ENCODE data around the gene PLAC9.
"Not testable (repeated sequence)": the region's sequence is repeated elsewhere in the genome, so short reads cannot be mapped to it uniquely, and the experiment has no call there.

PLAC9 gene

GRCh38 chr10:80132299-80133139 lies at the start of gene PLAC9:
Gene PLAC9 (plus strand): TSS chr10:80132730. CDS start chr10:80132763, 33 bp downstream.
- DNase-seq (ENCODE audit: low spot score): no peak

- no peak for DNase-seq (ENCODE audit: low spot score)
These were observed 42.4 kb upstream of the PLAC9 start for GRCh38 chr10:80090121-80090520.

DNA sequence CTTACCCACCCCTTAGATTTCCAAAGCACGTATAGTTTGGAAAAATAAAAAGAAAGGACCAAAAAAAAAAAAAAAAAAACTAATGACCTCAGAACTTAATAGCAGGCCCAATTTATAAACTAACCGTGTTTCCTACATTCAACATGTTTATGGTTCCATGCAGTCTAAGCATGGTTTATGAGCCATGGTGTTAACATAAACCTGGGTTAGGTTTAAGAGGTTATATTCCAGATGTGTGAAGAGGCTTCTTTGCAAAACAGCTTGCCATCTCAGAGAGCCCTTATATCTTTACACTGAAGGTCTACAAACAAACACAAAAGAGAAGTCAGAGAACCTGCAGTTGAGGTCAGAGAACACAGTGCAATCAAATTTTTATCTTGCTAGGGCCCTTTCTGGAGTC lies 38.3 kb upstream of the PLAC9 start:
- no peak for DNase-seq (ENCODE audit: low spot score)

- not testable (repeated sequence) for DNase-seq (ENCODE audit: low spot score)
These were observed 34.3 kb upstream of the PLAC9 start for GRCh38 chr10:80098272-80098671.

GRCh38 chr10:80099295-80099694 lies 33.2 kb upstream of the PLAC9 start:
- not testable (repeated sequence) for DNase-seq (ENCODE audit: low spot score)

DNA sequence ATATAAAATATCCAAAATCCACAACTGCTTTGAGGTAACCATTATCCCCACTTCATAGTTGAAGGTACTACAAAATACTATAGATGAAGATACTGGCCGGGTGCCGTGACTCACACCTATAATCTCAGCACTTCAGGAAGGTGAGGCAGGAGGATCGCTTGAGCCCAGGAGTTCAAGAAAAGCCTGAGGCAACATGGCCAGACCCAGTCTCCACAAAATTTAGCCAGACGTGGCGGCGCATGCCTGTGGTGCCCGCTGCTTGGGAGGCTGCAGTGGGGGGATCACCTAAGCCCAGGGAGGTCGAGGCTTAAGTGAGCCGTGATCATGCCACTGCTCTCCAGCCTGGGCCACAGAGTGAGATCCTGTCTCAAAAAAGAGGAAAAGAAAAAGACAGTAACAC lies 32.4 kb upstream of the PLAC9 start:
- no peak for DNase-seq (ENCODE audit: low spot score)

DNA sequence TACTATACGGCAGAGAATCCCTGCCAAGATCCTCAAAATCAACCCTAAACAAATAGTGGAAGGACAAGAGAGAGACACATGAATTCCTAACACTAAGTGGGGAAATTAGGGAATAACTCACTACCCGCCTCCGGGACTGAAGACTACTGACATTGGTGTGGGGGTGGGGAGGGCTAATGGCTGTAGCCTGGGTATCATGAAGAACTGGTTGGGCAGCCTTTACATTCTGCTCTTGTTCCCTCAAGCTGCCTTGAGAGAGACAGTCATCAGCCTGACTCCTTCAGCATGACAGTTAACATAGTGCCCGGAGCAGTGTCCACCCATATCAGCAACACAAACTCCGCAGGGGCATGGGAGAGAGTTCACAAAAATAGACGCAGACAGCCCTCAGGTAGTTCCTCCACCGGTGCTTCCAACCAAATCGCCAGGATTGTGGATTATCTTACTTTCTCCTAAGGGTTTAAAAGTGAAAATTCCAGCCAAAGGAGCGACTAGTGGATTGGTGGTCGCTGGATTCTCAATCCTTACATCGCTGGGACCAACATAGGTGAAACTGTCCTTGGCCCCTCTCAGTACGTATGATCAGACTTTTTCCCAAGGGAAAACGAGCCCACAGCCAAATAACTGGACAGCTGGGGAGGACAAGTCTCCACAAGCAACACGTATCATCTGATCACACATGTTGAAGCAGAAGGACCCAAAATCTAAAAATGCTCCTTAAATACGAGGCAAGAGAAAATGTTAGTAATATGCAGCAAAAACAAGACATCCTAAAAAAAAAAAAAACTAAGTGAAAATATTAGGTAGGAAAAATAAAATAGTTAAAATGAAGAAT lies 31.5 kb upstream of the PLAC9 start:
- no peak for DNase-seq (ENCODE audit: low spot score)

GRCh38 chr10:80104066-80104926 lies 28.2 kb upstream of the PLAC9 start:
- no peak for DNase-seq (ENCODE audit: low spot score)

GRCh38 chr10:80108576-80109239 lies 23.8 kb upstream of the PLAC9 start:
- no peak for DNase-seq (ENCODE audit: low spot score)

- no peak for DNase-seq (ENCODE audit: low spot score)
These were observed 21.5 kb upstream of the PLAC9 start for GRCh38 chr10:80110986-80111385.

DNA sequence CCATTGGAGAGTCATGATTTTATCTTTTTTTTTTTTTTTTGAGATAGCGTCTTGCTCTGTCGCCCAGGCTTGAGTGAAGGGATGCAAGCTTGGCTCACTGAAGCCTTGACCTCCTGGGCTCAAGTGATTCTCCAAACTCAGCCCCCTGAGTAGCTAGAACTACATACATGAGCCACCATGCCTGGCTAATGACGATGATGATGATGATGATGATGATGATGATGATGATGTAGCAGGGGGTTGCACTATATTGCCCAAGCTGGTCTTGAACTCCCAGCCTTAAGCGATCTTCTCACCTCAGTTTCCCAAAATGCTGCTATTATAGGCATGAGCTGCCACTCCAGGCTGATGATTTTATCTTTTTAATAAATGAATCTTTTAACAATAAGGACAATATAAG lies 13.9 kb upstream of the PLAC9 start:
- no peak for DNase-seq (ENCODE audit: low spot score)

GRCh38 chr10:80122110-80122710 lies 10.3 kb upstream of the PLAC9 start:
- DNase-seq (ENCODE audit: low spot score): no peak

DNA sequence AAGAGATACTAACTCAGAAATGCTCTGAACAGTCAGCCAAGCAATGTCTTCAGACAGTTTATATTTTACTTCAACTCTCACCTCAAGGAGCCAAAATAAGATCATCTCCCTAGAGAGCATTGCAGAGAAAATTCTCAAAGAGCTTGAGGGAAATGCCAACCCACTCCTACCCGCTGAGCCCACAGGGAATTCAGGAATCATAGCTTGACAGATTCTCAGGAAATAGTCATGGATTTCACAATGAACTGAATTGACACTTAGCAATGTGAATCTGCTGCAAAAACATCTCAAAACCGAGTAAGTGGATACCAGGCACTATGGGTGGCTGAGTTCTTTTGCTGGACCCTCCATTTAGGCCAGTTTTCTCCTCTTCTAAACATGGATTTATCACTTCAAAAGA lies 9.8 kb upstream of the PLAC9 start:
- no peak for DNase-seq (ENCODE audit: low spot score)

DNA sequence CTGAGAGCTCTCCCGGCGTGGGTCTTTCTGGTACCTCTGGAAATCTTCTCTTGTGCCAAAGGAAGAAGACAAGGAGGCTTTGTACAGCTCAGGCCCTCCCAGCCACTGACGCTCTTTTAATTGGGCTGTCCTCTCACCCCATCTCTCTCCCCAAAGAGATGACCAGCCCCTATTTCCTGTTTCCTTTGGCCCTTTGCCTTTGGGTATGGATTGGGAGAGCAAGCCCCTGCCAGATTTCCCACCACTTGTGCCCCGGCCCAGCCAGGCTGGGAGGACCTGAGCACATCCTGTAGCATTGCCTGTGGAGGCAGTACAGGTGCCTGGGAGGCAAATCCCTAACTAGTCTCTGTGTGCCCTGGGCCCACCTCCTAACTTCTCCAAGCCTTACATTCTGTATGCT lies 5.7 kb upstream of the PLAC9 start:
- no peak for DNase-seq (ENCODE audit: low spot score)

- no peak for DNase-seq (ENCODE audit: low spot score)
These were observed 1.0 kb upstream of the PLAC9 start for GRCh38 chr10:80131499-80131901.

- no peak for DNase-seq (ENCODE audit: low spot score)
These were observed 676 bp downstream of the PLAC9 start for GRCh38 chr10:80133206-80133605.

DNA sequence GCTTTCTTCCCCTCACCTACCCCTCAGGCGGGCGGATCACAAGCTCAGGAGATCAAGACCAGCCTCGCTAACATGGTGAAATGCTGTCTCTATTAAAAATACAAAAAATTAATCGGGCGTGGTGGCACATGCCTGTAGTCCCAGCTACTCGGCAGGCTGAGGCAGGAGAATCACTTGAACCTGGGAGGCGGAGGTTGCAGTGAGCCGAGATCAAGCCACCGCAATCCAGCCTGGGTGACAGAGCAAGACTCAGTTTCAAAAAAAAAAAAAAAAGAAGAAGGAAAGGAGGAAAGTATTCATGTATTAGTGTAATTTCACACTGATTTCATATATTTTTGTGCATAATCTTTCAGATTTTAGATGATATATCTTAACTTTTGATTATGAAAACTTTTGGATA lies 1.2 kb downstream of the PLAC9 start:
- DNase-seq (ENCODE audit: low spot score): not testable (repeated sequence)

- no peak for DNase-seq (ENCODE audit: low spot score)
These were observed 3.6 kb downstream of the PLAC9 start for GRCh38 chr10:80136134-80136571.

DNA sequence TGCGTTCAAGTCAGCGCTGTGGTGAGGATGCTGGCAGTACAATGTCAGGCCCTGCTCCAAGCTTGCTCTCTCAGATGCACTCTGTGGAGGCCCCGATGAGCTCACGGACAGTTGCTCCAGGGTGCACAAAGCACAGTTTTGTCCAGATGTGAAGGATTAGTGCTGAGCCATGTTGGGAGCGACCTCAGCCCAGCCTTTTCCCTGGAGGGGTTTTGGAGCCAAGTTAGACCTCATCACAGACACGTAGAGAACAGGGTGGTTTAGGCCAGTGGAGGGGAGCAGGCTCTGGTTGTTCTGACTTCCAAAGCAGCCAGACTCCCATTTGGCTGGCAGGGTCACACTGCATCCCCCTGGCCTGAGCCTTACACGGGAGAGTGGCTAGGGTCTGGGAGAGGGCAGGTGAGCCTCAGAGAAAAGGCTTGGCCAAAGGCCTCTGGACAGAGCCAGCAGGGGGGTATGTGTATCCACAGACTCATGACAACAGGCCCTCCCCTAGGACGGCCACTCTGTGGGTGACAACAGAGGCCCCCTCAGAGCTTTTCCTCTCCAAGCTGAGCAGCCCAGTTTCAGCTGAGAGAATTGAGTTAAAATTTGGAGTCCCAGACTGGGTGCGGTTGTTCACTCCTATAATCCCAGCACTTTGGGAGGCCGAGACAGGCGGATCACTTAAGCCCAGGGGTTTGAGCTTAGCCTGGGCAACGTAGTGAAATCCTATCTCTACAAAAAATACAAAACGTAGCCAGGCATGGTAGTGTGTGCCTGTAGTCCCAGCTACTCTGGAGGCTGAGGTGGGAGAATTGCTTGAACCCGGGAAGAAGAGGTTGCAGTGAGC lies 4.7 kb downstream of the PLAC9 start:
- no peak for DNase-seq (ENCODE audit: low spot score)

- no peak for DNase-seq (ENCODE audit: low spot score)
These were observed 5.4 kb downstream of the PLAC9 start for GRCh38 chr10:80137920-80138319.
